NCI-H524 (cell line): Measurements from ENCODE around the gene CFAP45.

Experiments used
- DNase-seq, 2 experiments: peaks; one replicate each; lab custom pipeline; 2025; lab: John Stamatoyannopoulos, UW

Gene CFAP45

GRCh38 chr1:159936273-159936904 is 36.4 kb upstream of the CFAP45 start:
- peak in 1 of 2 experiments; percentile 41 for DNase-seq

GRCh38 chr1:159935719-159936272 is 35.8 kb upstream of the CFAP45 start:
- DNase-seq = no peak

GRCh38 chr1:159935305-159935704 is 35.3 kb upstream of the CFAP45 start:
- no peak for DNase-seq

GRCh38 chr1:159934136-159935039 is 34.4 kb upstream of the CFAP45 start:
- no peak for DNase-seq

GRCh38 chr1:159933347-159933746 is 33.4 kb upstream of the CFAP45 start:
- DNase-seq = no peak

- DNase-seq = no peak
These were observed 32.6 kb upstream of the CFAP45 start for GRCh38 chr1:159932296-159933285.

- DNase-seq = no peak
These were observed 31.8 kb upstream of the CFAP45 start for GRCh38 chr1:159931795-159932173.

GRCh38 chr1:159931101-159931794 is 31.3 kb upstream of the CFAP45 start:
- DNase-seq = no peak

- no peak for DNase-seq
These were observed 30.7 kb upstream of the CFAP45 start for GRCh38 chr1:159930634-159931033.

- DNase-seq = no peak
These were observed 30.3 kb upstream of the CFAP45 start for GRCh38 chr1:159930216-159930615.

- no peak for DNase-seq
These were observed 29.4 kb upstream of the CFAP45 start for GRCh38 chr1:159929155-159930051.

GRCh38 chr1:159928491-159929050 is 28.6 kb upstream of the CFAP45 start:
- DNase-seq = no peak

- DNase-seq = peak; percentile 78 to 83
These were observed 28.0 kb upstream of the CFAP45 start for GRCh38 chr1:159927849-159928431.

GRCh38 chr1:159927211-159927848 is 27.4 kb upstream of the CFAP45 start:
- DNase-seq = no peak

GRCh38 chr1:159925719-159926078 is 25.7 kb upstream of the CFAP45 start:
- no peak for DNase-seq

- peak in 1 of 2 experiments; percentile 62 for DNase-seq
These were observed 25.1 kb upstream of the CFAP45 start, which contains the start of gene TAGLN2 for GRCh38 chr1:159924791-159925718. Gene TAGLN2 (minus strand): TSS chr1:159925507. CDS start chr1:159920509, 4,998 bp downstream.

GRCh38 chr1:159924025-159924790 is 24.2 kb upstream of the CFAP45 start:
- no peak for DNase-seq
